Activated CD8-positive, alpha-beta memory T cell treated with anti-CD3 and anti-CD28 coated beads for 24 hours (primary cell): ENCODE results near the gene GSTM3.
A peak's percentile ranks its signal among the peaks of the same experiment; 100 is the strongest.
"Not testable (repeated sequence)": the region's sequence is repeated elsewhere in the genome, so short reads cannot be mapped to it uniquely, and the experiment has no call there.

Source experiments
- DNase-seq: peaks from one replicate; pipeline ENCODE4 v3.0.0-alpha.2; 2020

The GSTM3 gene

GRCh38 chr1:109691759-109692158, 49.1 kb downstream of the GSTM3 start:
- no peak for DNase-seq

GRCh38 chr1:109689844-109690405, 50.9 kb downstream of the GSTM3 start:
- DNase-seq: no peak

GRCh38 chr1:109687641-109688499, 53.0 kb downstream of the GSTM3 start, which contains the start of gene GSTM1:
Gene GSTM1 (plus strand): TSS chr1:109687817. CDS start chr1:109687874, 57 bp downstream.
- DNase-seq: peak; percentile 95

GRCh38 chr1:109687109-109687508, 53.7 kb downstream of the GSTM3 start:
- DNase-seq: not testable (repeated sequence)

- not testable (repeated sequence) for DNase-seq
Observed at GRCh38 chr1:109685890-109686289, 54.9 kb downstream of the GSTM3 start.

GRCh38 chr1:109685399-109685798, 55.4 kb downstream of the GSTM3 start:
- not testable (repeated sequence) for DNase-seq

GRCh38 chr1:109684777-109685176, 56.1 kb downstream of the GSTM3 start:
- DNase-seq: not testable (repeated sequence)
